K562 (cell line): ENCODE data around the gene SPCS2. TPM values are rescaled to one million over a fixed set of nuclear protein-coding genes. Genes with fewer than 3 reads are reported as not detected.

Experiments
- CBFA2T2 ChIP-seq: fragments of 450-650 bp; conservative IDR thresholded peaks from 2 replicates; pipeline ENCODE4 v1.6.1; 2017; ENCODE audit warnings: mild to moderate bottlenecking
- CHAMP1 ChIP-seq: fragments of 450-650 bp; IDR thresholded peaks from 2 replicates; pipeline ENCODE4 v1.6.1; 2016; ENCODE audit warnings: mild to moderate bottlenecking
- CREB3 ChIP-seq: fragments of 450-650 bp; conservative IDR thresholded peaks from 2 replicates; pipeline ENCODE4 v1.6.1; 2016; ENCODE audit warnings: missing genetic modification characterization, low read depth, mild to moderate bottlenecking, missing compliant biosample characterization, moderate library complexity
- DIDO1 ChIP-seq: fragments of 450-650 bp; IDR thresholded peaks from 2 replicates; pipeline ENCODE4 v1.6.1; 2016; ENCODE audit warnings: low read depth, missing biosample characterization, missing genetic modification characterization
- ETS1 ChIP-seq: conservative IDR thresholded peaks from 2 replicates; pipeline ENCODE4 v1.6.1; 2011; ENCODE audit warnings: low read depth, mild to moderate bottlenecking, low read length; ENCODE audit not compliant: control insufficient read depth
- FOXJ2 ChIP-seq: fragments of 200-800 bp; sonication (Bioruptor generic); IDR thresholded peaks from 2 replicates; pipeline ENCODE4 v1.6.1; 2016; ENCODE audit warnings: missing genetic modification characterization, missing compliant biosample characterization
- HNRNPL ChIP-seq: fragments of 200-400 bp; formaldehyde crosslinking; IDR thresholded peaks from 2 replicates; pipeline ENCODE4 v1.6.1; 2017; ENCODE audit warnings: low read depth, mild to moderate bottlenecking, low read length
- NFXL1 ChIP-seq: fragments of 450-650 bp; formaldehyde crosslinking; IDR thresholded peaks from 2 replicates; pipeline ENCODE4 v1.4.0; 2021; ENCODE audit warnings: mild to moderate bottlenecking
- SPI1 ChIP-seq: IDR thresholded peaks from 2 replicates; pipeline ENCODE4 v1.6.1; 2011; ENCODE audit warnings: low read depth, low read length, control low read depth, borderline replicate concordance
- ZNF780A ChIP-seq: fragments of 250-450 bp; sonication (Bioruptor Pico); IDR thresholded peaks from 2 replicates; pipeline ENCODE4 v1.5.0; 2021; ENCODE audit warnings: mild to moderate bottlenecking
- polyA plus RNA-seq, 8 experiments: library from polyadenylated mRNA; depleted of rRNA in 4 of 8; stranded (reverse) in 5 of 8; unstranded in 3 of 8; fragments of >200 nt; fragmentation: Nextera tagmentation in 2 of 8; fragmentation: Illumina TruSeq in 1 of 8; extraction: Ambion mirVana in 2 of 8; extraction: Trizol in 1 of 8; gene quantifications; 2 replicates each; pipeline versions ENCODE4 v1.2.1 to v1.2.3, GENCODE V29; 2011 to 2014; ENCODE audit warnings: inconsistent platforms in 1 of 8, missing spikeins in 1 of 8
- total RNA-seq, 7 experiments: library from RNA; depleted of rRNA in 6 of 7; stranded (reverse); fragments of >200 nt in 6 of 7; fragmentation: Illumina TruSeq in 2 of 7; extraction: Trizol in 2 of 7; gene quantifications; 2 replicates each; pipeline versions ENCODE4 v1.2.1 to v1.2.3, GENCODE V29; 2011 to 2021; ENCODE audit warnings: low replicate concordance in 1 of 7

The SPCS2 gene
- total and polyA plus RNA-seq, 9 of the 15 experiments (the other 6 are each of a cell fraction or from before 2014, with no cell fraction given) = 38.2 to 458 (median 193) TPM

GRCh38 chr11:74909812-74910211, 39.3 kb upstream of the SPCS2 start (continued):
- no peak for TF ChIP-seq ETS1
- no peak for TF ChIP-seq CREB3 (tag)
- no peak for TF ChIP-seq NFXL1 (CRISPR knock-in tag)
- TF ChIP-seq CBFA2T2 = no peak
- TF ChIP-seq ZNF780A (CRISPR knock-in tag) = no peak
- TF ChIP-seq HNRNPL = no peak
- TF ChIP-seq CHAMP1 = no peak
- no peak for TF ChIP-seq DIDO1 (tag)
- no peak for TF ChIP-seq FOXJ2 (tag)
- TF ChIP-seq SPI1 = no peak
